NT2/D1 (cell line): ENCODE data around the gene TNFAIP2.

Experiments
- DNase-seq: peaks from one replicate; pipeline ENCODE4 v3.0.0-alpha.2; 2011; ENCODE audit warnings: low read depth, low spot score
- H3K27me3 ChIP-seq: 2 replicates; pipeline ENCODE4 v1.6.0; 2011; ENCODE audit warnings: mild to moderate bottlenecking; ENCODE audit not compliant: insufficient read length, insufficient read depth
- H3K36me3 ChIP-seq: 2 replicates; pipeline ENCODE4 v1.6.1; 2011; ENCODE audit warnings: mild to moderate bottlenecking, low read length, mixed read lengths; ENCODE audit not compliant: insufficient read depth, insufficient read length
- H3K4me1 ChIP-seq: 2 replicates; pipeline ENCODE4 v1.5.1; 2011; ENCODE audit not compliant: insufficient read depth, insufficient read length
- H3K4me3 ChIP-seq: 2 replicates; pipeline ENCODE4 v1.5.1; 2011; ENCODE audit warnings: low read depth; ENCODE audit not compliant: insufficient read length
- H3K9ac ChIP-seq: 2 replicates; pipeline ENCODE4 v1.6.0; 2011; ENCODE audit warnings: low read depth; ENCODE audit not compliant: insufficient read length
- H3K9me3 ChIP-seq: 2 replicates; pipeline ENCODE4 v1.5.1; 2011; ENCODE audit warnings: mild to moderate bottlenecking, low read length; ENCODE audit not compliant: insufficient read depth
- SUZ12 ChIP-seq: IDR thresholded peaks from 2 replicates; pipeline ENCODE4 v1.6.1; 2011; ENCODE audit not compliant: insufficient read length, insufficient read depth; ENCODE audit errors: extremely low read depth
- YY1 ChIP-seq: IDR thresholded peaks from 2 replicates; pipeline ENCODE4 v1.6.1; 2011; ENCODE audit not compliant: insufficient read length, insufficient read depth
- ZNF274 ChIP-seq: IDR thresholded peaks from 2 replicates; pipeline ENCODE4 v1.6.1; 2011; ENCODE audit warnings: mild to moderate bottlenecking, low read depth, low read length

TNFAIP2 gene

DNA sequence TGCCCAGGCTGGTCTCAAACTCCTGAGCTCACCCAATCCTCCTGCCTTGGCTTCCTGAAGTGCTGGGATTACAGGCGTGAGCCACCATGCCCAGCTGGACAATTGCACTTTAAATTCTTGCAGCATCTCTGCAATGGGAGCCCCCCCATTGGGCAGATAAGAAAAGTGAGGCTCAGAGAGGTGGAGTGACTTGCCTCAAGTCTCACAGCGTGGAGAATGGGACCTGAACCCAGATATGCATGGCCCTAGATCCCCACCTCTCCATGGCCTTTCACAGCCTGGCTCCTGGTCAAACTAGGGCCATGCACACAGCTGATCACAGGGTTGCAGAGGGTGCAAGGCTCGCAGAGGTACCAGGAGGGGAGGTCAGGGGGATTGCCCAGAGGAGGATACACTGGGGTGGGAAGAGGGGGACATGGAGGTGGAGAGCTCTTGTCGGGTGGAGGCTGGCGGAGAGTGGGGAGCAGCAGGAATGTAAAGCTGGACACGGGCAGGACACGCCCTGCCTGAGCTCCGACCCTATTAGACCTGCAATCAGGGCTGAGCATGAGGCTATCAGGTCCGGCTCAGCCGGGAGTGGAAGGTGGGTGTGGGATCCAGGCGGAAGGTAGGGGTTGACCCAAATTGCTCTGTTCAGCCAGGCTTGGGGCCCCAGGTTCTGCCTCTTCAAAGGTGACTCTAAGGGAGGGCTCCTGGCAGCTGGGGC is 21.9 kb upstream of the TNFAIP2 start:
- TF ChIP-seq SUZ12, result no peak
- TF ChIP-seq ZNF274, result no peak
- TF ChIP-seq YY1, result no peak
- no peaks in the 10 kb centered on the region for H3K27me3 ChIP-seq

DNA sequence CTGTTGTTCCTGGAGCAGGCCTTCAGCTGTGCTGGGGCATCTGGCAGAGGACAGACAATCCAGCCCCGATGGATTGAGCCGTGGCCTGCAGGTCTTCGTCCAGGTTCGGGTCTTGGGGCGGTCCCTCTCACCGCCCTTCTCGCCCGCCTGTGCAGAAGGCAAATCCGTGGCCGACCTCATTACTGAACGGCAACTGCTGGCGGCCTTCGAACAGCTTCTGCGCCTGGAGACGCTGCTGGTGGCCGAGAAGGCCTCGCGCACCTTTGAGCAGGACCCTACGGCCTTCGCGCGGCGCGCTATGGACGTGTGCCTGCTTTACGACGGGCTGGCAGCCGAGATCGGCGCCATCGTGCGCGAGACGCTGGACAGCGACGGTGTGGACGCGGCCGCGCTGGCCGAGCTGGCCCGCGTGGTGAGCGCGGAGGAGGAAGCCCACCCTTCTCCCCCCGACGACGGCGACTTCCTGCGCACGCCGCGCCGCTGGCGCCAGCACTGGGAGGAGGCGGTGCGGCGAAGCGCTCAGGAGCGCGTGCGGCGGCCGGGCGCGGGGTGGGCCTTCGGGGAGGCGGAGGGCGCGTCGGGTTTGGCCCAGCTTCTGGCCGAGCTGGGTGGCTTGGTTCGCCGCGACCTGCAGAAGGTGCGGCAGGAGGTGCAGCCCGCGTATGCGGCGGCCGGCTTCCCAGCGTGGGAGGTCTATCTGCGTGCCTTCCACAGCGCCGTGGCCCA is 21.1 kb upstream of the TNFAIP2 start:
- H3K27me3 ChIP-seq, result no peaks in the 10 kb centered on the region
- peaks cover 24% of the 10 kb centered on the region for H3K4me1 ChIP-seq
- TF ChIP-seq SUZ12, result no peak
- no peak for TF ChIP-seq ZNF274
- no peak for TF ChIP-seq YY1
- H3K9me3 ChIP-seq, result no peaks in the 10 kb centered on the region
- no peak overlapping the region for H3K9ac ChIP-seq
- H3K4me3 ChIP-seq, result no peak overlapping the region
- DNase-seq, result no peak
- H3K36me3 ChIP-seq, result no peaks in the 10 kb centered on the region

More for the DNA sequence above, 21.9 kb upstream of the TNFAIP2 start:
- Histone ChIP-seq H3K4me1 (peaks cover 24% of the 10 kb centered on the region), H3K36me3 (no peaks in the 10 kb centered on the region), H3K9ac (no peak overlapping the region), H3K9me3 (no peaks in the 10 kb centered on the region), H3K4me3 (no peak overlapping the region)
- DNase-seq, result no peak

- no peak for TF ChIP-seq SUZ12
- TF ChIP-seq ZNF274, result no peak
- TF ChIP-seq YY1, result no peak
- H3K4me3 ChIP-seq, result no peak overlapping the region
Measured at GRCh38 chr14:103102689-103103260, 20.5 kb upstream of the TNFAIP2 start.

DNA sequence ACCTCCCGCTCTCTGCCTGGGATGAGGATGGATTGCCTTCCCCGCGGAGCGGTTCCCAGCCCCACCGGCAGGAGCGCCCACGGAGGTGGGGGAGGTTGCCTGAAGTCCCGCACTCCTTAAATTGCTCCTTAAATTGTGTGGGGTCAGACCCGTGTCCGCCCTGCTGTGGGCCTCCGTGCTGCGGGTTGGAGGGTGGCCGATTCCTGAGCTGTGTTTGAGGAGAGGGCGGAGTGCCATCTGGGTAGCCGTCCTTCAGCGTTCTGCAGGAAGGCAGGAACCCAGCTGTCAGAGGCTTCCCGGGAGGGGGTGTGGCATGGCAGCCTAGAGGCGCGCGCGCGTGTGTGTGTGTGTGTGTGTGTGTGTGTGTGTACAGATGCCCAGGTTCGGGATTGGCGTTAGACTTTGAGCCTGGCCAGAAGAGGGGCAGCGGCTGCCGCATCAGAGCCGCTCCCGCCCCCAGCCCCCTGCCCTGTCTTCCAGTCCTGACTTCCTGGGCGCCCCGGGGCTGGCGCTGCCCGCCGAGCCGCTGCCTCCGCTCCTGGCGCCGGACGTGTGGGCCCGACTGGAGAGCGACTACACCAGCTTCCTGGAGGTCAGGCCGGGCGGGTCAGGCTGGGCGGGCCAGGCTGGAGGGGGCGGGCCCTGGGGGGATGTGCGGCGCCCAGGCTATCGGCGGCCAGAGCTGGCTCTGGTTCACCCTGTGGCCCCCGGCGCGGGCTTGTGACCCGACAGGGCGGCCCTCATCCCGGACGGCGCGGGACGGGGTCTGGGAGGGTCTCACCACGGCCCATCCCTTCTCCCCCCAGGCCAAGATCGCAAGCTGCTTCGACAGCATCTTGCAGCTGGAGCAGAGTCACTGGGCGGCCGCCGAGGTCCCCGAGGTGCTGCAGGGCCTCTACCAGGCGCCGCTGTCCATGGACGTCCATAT is 19.5 kb upstream of the TNFAIP2 start:
- Histone ChIP-seq H3K27me3 (no peaks in the 10 kb centered on the region), H3K4me1 (peaks cover 32% of the 10 kb centered on the region), H3K36me3 (no peaks in the 10 kb centered on the region), H3K9ac (no peak overlapping the region), H3K4me3 (no peak overlapping the region), H3K9me3 (no peaks in the 10 kb centered on the region)
- TF ChIP-seq ZNF274, result no peak
- TF ChIP-seq YY1, result no peak
- TF ChIP-seq SUZ12, result no peak
- no peak for DNase-seq

More at GRCh38 chr14:103102689-103103260, 20.5 kb upstream of the TNFAIP2 start:
- Histone ChIP-seq H3K9ac (no peak overlapping the region), H3K4me1 (peaks cover 28% of the 10 kb centered on the region), H3K27me3 (no peaks in the 10 kb centered on the region), H3K9me3 (no peaks in the 10 kb centered on the region), H3K36me3 (no peaks in the 10 kb centered on the region)
- no peak for DNase-seq

GRCh38 chr14:103104389-103104653 is 18.9 kb upstream of the TNFAIP2 start:
- no peak overlapping the region for H3K4me3 ChIP-seq
- no peaks in the 10 kb centered on the region for H3K9me3 ChIP-seq
- peaks cover 32% of the 10 kb centered on the region for H3K4me1 ChIP-seq
- H3K9ac ChIP-seq, result no peak overlapping the region
- TF ChIP-seq YY1 (no peak), SUZ12 (no peak)
- no peaks in the 10 kb centered on the region for H3K27me3 ChIP-seq
- H3K36me3 ChIP-seq, result no peaks in the 10 kb centered on the region
- no peak for DNase-seq

DNA sequence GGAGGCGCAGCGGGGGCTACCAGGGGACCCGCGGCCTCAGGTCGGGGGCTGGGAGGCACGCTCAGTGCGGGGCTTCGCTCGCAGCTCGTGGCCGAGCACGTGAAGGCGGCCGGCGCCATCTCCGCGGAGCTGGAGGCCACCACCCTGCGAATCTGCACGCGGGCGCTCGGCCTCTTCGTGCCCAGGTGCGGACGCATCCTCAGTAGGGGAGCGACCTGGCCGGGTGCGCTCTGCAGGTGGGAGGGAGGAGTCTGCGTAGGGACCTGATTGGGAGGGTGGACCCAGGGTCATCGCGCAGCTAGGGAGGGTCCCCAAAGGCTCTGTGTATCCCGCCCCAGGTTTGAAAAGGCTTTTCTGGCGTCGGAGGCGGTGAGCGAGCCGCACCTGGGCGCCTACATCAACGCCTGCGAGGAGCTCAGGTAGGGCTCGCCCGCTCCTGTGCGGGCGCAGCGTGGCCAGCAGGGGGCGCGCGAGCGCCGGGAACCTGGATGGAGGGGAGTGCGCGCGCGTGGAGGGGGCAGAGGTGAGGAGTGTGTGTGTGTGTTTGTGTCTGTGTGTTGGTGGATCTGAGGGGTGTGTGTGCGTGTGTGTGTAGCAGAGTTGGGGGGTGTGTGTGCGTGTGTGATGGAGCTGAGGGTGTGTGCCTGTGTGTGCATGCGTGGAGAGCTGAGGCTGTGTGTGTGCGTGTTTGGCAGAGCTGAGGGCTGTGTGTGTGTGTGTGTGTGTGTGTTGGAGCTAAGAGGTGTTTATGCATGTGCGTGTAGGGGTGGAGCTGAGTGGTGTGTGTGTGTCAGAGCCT is 18.4 kb upstream of the TNFAIP2 start:
- Histone ChIP-seq H3K9me3 (no peaks in the 10 kb centered on the region), H3K9ac (peak overlapping the region; percentile 27), H3K36me3 (no peaks in the 10 kb centered on the region), H3K4me3 (no peak overlapping the region), H3K27me3 (no peaks in the 10 kb centered on the region), H3K4me1 (peaks cover 30% of the 10 kb centered on the region)
- no peak for TF ChIP-seq SUZ12
- TF ChIP-seq ZNF274, result no peak
- TF ChIP-seq YY1, result no peak
- DNase-seq, result no peak
